ENCODE measurements around the gene CDH23.

DNA sequence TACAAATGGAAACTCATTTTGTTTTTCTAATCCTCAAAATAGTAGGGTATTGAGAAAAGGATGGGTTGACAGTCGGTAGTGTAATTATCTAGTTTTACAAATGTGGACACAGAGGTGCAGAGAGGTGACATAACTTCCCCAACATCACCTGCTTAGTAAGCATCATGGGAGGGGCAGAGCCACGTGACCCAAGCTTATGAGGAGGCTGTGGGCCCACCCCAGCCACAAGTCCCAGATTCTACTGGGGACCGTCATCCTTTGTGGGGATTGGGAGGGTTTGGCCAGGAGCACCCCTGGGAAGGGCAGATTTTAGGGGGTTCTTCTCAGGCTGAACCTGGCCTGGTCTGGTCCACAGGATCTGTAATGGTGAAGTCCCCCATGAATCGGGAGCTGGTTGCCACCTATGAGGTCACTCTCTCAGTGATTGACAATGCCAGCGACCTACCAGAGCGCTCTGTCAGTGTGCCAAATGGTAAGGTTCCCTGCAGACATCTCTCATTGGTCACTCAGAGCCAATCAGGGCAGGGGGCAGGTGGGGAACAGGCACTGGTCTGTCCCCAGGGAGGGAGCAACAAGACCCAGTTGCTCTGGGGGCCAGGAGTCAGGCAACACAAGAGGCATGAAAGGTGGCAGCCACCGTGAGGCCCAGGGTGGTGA lies 400.2 kb downstream of the CDH23 start:
- TF ChIP-seq, protein P1, sequence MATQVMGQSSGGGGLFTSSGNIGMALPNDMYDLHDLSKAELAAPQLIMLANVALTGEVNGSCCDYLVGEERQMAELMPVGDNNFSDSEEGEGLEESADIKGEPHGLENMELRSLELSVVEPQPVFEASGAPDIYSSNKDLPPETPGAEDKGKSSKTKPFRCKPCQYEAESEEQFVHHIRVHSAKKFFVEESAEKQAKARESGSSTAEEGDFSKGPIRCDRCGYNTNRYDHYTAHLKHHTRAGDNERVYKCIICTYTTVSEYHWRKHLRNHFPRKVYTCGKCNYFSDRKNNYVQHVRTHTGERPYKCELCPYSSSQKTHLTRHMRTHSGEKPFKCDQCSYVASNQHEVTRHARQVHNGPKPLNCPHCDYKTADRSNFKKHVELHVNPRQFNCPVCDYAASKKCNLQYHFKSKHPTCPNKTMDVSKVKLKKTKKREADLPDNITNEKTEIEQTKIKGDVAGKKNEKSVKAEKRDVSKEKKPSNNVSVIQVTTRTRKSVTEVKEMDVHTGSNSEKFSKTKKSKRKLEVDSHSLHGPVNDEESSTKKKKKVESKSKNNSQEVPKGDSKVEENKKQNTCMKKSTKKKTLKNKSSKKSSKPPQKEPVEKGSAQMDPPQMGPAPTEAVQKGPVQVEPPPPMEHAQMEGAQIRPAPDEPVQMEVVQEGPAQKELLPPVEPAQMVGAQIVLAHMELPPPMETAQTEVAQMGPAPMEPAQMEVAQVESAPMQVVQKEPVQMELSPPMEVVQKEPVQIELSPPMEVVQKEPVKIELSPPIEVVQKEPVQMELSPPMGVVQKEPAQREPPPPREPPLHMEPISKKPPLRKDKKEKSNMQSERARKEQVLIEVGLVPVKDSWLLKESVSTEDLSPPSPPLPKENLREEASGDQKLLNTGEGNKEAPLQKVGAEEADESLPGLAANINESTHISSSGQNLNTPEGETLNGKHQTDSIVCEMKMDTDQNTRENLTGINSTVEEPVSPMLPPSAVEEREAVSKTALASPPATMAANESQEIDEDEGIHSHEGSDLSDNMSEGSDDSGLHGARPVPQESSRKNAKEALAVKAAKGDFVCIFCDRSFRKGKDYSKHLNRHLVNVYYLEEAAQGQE (IDR thresholded peaks at IDR 0.05; ENCODE audit: insufficient read depth in 1 of 2, low read depth in 2 of 2, low read length in 2 of 2): no peak
- no peak for TF ChIP-seq SIN3A (IDR thresholded peaks at IDR 0.05; ENCODE audit: borderline replicate concordance, insufficient read depth, low read length)
- no peak for TF ChIP-seq TAF1 (IDR thresholded peaks at IDR 0.05; ENCODE audit: borderline replicate concordance, insufficient read depth, low read length)
